Left hindlimb (tissue), 1 donor: ENCODE measurements around the gene TNS1.

ENCODE experiments used
- DNase-seq: peaks from one replicate; pipeline ENCODE4 v3.0.0-alpha.2; 2018

Gene TNS1

DNA sequence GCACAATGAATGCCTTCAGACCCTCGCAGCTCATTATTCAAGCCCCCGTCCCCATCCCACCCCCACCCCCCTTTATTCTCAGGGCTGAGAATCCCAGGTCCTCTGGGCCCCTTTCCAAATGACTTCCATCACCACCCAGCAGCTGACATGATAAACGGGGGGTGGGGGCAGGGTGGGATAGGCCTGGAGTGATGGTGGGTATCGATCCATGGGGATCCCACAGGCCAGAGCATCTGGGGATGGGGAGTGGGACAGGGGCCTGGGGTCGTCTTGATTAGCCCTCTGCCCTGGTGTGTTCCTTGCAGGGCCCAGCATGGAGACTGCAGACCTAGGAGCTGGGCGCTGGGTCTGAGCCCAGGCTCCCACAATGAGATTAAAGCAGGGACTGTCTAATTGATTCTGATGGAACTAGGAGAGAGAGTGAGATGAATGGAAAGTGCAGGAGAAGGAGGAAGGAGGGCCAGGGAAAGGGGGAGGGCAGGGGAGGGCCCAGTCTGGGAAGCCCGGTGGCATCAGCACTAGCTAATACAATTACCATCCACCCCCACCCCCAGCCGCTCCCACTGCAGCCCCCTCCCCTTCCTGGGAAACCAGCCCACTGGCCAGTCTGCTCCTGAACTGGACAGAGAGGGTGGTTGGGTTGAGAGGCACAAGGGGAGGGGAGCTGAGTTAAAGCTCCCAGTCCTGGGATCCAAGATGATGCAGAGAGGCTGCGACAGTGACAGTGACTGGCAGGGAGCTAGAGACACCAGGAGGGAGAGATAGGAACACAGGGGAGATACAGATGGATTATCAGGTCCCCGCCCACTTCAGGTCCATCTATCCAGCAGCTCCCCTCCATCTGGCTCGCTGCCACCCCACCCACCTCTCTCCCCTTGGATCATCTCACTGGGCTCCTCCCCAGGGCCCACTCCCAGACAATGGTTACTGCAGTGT lies 13.1 kb upstream of the TNS1 start:
- no peak for DNase-seq

DNA sequence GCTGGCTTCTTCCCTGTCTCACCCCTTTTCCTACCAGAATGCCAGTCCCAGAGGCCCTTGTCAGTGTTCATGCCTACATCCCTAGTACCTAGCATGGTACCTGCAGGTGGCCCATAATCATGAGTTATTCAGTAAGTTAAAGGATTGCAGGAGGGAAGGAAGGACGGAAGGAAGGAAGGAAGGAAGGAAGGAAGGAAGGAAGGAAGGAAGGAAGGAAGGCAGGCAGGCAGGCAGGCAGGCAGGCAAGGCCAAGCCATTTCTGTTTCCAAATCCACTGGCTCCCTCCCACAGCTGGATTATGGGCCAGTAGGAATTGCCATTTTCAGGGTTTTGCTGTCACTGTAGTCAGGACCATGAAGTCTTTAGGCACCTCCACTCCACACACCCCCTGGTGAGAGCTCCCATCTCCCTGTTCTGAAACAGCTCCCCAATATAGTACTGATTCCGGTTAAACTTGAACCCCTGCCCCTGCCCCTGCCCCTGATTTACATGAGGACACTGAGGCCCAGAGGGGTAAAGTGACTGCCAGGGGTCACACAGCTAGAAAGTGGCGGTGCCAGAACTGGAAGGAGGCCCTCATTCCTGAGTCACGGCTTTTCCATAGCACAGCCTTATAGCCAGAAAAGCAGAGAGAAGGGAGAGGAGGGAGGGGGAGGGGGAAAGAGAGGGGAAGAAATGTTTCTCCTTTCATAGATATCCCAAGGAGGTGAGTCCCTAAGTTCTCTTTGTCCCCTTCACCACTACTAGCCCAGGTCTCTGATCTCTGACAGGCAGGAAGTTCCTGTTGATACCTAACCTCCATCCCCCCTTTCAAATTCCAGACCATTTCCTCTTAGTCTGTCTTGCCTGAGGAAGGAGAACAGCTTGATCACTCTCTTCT lies 12.2 kb upstream of the TNS1 start:
- no peak for DNase-seq

DNA sequence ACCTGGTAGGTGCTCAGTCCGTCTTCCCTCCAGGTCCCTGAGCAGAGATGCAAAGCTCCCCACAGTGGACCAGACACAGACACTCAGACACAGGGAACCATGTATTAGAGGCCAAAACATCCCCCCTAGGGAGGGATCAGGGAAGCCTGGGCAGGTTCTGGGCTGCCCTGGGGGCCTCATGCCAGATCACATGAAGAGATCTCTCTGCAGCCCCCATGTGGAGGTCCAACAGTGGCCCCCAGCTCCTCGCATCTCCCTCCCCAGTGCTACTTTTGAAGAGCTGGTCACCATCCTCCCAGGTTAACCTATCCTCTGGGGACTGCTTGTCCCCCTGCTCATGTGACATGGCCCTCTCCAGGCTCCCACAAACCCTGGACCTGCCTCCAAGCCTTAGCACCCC lies 10.5 kb upstream of the TNS1 start:
- no peak for DNase-seq

DNA sequence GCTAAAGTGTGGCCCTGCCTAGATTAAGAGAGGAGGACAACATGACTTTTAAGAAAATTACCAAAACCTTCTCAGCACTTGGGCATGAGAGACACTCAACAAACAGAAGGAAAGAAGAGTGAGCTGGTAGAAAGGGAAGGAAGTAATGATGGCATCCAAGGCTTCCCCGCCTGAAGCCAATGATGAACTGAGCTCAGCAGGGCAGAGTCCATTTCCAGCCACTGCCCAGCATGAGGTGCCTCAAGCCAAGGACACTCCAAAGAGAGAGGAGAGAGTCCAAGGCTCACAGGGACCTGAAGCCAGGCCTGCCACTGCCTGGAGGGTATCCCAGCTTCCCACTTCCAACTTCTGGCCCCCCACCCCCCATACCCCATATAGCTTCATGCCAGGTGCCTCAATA lies 9.5 kb upstream of the TNS1 start:
- DNase-seq: no peak

DNA sequence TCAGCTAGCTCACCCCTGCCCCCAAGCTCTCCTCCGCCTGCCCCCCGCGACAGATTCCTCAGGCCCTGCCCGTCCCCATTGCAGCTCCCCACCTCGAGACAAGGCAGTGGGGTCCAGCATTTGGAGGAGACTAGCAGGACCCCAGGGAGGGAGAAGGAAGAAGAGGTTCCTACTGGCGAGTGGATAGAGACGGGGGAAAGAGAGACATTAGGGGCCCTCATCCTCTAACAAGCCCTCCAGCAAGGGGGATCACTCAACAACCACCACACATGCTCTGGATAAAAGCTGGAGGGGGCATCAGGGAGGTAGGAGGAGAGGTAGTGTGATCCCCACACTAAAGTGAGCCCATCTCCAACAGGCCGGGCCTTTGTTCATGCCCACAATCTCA lies 8.9 kb upstream of the TNS1 start:
- DNase-seq: no peak

DNA sequence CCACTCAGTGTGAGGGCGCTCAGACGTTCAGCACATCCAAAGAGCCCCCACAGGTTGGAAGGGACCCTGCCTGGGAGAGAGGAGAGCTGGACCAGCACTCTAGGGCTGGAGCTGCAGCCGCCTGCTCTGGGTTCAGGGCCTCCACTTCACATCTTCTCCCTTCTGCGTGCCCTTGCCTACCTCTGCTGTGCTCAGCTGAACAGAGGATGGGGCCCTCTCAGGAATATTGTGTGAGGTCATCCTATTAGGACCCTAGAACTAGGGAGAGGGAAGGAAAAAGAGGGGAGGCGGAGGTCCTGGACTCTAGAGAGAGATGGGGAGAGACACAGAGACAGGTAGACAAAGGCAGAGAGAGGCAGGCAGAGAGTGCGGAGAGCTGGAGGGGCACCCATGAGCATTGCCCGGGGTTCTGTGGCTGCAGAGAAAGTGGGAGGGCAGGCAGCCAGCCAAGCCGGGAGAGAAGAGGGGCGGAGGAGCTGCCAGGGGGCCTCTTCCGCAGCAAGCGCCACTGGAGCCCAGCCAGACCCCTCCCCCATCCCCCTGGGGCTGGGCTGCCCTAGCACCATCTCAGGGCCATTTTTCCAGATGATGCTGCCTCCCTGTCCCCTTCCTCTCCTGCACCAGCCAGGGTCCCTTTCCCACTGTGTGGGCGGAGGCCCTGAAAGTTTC lies 8.3 kb upstream of the TNS1 start:
- DNase-seq: peak; percentile 54

DNA sequence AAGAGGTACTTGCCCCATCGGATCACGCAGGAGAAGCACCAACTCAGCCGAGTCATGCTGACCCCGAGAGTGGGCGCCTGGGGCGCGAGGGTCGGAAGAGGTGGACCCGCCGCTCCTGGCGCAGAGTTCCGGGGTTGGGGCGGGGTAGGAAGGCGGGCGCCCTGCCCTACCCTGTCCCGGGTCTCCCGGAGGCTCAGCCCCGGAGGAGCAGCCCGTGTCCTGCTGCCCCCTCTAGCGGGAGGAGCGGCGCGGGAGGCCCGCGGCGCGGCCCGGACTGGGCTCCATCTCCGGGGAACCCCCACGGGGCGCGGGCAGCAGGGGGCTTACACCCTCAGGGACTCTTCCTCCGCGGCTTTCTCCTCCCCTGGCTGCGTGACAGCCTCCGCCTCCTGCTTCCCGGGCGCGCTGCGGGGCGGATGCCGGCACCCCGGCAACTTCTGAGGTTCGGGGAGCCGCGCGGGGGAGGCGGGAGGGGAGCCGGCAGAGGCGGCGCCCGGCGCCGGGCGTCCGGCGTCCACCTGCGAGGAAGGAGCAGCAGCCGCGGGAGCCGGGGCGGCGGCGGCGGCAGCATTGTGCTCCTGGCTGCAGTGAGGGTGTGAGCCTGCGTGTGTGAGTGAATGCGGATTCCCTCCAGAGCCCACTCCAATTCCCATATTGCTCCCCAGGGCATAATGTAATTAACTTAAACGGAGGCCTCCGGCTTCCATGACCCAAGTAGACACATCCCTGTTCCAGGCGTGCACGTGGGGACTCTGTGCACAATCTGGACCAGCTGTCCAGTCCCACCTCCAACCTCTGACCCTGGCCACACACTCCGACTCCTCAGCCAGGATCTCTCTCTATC lies 7.6 kb upstream of the TNS1 start:
- peak; percentile 54 for DNase-seq

DNA sequence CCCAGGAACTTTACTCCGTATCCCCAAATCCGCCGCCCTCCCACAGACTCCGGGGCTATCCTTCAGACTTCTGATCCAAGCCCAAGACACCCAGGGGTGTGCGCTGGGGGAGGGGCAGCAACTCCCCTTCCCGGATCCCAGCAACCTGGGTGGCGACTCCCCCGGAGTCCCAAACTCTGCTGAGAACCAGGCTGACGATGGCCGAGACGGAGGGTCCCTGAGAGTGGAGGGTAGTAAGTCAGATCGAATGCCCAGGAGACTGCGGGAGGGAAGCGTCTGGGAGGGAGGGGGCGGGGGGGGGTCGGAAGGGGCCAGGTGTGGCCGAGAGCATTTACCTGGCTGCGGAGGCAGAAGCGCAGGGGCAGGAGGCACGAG lies 7.0 kb upstream of the TNS1 start:
- DNase-seq: no peak

DNA sequence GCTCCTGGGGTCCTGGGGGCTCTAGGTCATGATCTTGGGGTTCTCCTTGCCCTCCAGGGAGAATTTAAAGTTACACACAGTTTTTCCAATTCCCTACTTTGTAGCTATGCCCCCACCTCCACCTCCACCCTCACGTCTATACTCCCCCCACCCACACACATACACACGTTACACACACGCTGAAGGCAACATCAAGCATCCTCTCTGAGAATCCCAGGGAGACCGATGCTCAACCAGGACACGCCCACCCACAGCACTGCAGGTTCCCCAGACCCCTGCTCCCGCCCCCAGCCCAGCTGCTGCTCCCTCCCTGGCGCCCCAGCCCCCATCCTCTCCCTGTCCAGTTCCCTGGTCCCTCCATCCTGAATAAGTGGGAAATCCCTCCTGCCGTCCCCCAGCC lies 6.4 kb upstream of the TNS1 start:
- DNase-seq: no peak

DNA sequence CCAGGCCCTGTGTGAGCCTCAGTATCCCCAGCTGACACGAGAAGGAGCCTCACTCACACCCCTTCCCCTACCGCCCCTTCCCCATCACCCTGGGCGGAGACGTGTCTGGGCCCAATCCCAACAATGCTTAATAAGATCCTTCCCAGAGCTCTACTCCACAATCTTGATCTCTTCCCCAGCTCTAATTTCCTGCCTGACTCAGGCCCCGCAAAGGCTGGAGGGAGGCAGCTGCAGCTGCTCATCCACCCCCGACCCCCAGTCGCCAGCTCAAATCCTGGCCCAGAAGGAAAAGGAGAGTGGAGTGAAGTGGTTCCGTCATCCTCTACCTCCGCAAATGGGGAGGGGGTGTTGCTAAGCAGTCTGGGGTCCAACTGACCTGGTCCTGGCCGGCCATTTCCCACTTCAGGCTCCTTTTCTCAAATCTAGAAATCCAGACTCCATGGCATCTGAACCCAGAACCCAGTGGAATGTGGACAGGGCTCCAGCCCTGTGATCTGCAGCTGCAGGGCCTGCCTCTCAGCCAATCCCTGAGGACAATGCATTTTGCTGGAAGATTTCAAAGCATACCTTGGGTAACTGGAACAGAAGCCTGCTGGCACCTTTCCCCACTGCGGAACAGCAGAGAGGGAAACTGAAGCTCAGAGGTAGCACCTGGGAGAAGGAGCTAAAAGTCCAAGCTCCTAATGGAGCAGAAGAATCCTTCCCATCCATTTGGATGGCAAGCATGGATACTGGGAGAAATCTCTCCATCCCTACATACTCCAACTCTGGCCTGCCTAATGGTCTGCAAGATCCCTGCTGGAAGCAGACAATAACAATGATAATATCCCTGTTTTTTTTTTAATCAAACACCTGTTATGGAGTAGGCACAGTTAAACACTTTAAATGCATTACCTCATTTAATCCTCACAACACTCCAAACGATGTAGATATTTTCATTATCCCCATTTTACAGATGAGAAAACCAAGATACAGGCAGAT lies 5.6 kb upstream of the TNS1 start:
- no peak for DNase-seq

DNA sequence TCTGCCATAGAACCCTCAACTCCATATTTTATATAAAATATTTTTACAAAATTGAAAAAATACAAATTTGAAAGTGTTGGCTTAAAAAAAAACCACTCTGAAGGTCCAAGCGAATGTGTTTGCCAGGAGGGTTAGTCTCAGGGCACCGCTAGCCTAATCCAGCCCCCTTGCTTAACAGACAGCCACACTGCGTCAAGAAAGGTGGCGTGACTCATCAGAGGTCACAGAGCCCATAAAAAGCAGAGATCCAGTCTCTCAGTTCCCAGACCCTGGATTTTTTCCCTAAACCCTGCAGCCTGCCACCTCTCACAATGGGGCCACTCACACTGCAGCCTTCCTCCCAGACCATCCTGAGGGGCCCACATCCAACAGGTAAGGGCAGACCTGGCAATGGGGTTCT lies 3.9 kb upstream of the TNS1 start:
- no peak for DNase-seq

DNA sequence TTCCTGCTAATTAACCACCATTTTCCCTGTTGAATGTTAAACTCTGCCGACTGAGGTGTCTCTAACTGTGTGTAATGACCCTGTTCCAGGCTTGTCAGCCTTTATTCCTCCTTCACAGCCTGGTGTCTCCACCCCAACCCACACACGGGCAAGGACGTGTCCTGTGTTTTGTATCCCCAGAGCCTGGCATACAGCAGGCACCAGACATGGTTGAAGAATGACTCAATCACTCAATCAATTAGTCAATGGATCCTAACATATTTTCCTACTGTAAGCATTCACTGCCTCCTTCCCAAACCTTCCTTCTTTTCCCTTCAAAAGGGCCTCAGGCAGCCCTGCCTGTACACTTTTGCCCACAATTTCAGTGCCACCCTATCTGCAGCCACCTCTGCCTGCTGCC lies 2.7 kb upstream of the TNS1 start:
- DNase-seq: no peak

DNA sequence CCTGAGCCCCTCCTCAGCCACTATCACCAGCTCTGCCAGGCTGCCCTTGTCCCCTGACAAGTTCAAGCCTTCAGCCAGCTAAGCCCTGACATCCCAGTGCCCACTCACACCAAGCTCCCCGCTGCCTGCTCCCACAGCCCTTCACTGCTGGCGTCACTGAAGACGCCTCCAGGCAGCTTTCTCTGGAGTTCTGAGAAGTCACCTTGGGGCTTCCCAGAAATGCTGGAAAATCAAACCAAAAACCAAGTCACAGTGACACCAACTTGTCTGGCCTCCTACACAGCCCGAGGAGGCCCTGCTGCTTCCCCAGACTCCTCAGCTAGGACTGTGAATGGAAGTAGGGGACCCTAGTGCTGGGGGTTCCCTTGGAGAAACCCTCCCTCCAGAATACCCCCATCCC lies 2.2 kb upstream of the TNS1 start:
- no peak for DNase-seq

DNA sequence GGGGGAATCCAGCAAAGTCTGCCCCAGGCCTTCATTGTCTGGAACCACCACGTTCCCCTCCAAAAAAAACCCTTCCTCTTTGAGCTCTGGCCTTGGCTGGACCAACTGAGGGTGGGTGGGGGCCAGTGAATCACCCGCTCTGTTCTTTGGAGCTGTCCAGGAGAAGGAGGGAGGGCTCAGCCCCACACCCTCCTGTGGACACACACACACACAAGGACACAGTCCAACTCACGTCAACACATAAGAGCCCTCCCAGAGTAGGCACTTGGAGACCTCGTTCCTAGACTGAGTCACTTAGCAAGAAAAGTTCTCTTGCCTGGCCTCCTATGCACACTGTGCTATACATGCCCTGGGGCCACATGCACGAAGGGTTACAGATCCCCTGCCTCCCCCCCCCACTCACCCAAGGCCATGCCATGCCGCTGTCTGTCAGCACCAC lies 1.2 kb upstream of the TNS1 start:
- DNase-seq: peak; percentile 90

DNA sequence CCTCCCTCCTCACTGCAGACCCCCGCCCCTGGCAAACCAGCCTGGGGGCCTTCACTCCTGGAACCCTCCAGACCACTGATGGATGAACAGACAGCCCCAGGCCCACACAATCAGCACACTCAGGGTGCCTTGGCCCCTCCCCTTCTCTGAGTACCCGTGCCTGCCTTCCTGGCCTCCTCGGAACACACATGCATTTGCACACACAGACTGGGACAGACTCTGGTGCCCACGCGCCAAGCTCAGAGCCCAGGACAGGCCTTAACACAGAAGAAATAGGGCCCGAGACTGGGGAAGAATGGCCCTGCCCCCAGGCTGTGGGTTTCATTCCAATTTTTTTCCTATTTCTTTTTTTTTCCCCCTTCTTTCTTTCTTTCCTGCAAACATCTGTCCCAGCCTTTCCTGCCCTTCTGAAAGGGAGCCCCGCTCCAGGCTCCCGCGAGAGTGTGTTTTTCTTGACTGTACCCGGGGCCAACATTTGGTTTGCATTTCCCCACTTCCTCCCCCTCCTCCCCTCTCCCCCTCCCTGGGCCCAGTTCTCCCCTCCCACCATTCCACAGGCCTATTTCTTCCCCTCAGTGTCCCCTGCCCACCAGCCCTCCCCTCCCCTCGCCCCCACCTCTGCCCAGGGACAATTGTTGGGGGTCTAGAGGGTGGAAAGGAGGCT lies 618 bp upstream of the TNS1 start:
- DNase-seq: peak; percentile 92

DNA sequence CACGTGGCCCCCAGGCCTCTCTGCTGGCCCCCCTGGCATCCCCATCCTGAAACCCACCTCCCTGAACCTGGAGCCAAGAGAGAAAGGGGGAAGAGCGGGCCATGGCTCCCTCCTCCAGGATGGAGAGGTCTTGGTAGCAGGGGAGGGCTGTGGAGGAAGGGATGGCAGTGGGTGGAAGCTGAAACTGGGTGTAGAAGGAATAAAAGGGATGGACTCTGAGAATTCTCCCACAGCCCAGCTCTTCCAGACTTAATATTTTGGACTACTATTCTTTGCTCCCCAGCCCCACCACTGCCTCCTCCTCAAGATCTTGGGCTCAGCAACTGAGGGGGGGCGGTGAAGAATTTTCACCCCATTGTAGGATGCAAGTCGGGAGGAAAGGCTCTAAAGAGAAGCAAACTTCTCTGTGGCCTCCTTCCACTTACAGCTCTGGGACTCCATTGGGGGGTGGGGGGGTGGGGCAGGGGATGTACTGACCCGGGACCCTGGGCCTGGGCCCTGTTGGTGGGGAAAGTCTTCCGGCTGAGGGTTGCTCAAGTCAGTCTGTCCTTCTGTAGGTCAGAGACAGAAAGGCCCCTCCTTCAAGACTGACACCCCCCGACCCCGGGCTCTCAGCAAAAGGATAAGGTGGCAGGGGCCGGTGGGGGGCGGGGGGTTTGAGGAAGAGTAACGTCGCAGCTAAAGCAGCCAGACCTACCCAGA lies 501 bp downstream of the TNS1 start:
- no peak for DNase-seq

DNA sequence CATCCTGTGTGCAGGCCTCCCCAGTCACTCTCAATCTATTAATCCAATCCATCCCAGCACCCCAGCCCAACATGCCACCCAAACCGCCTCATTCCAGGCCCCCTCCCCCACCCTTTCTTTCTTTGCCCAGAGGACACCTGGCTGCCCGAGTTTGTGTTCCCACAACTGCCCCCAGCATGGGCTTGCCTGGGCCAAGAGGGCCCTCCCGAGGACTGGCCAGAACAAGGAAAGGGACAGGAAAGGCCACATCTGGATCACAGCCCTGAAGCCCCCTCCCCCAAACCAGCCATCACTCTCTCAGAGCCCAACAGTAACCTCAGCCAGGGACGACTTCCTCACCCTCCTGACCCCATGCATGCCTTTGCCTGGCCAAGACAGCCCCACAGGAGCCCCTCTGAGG lies 1.2 kb downstream of the TNS1 start:
- no peak for DNase-seq

DNA sequence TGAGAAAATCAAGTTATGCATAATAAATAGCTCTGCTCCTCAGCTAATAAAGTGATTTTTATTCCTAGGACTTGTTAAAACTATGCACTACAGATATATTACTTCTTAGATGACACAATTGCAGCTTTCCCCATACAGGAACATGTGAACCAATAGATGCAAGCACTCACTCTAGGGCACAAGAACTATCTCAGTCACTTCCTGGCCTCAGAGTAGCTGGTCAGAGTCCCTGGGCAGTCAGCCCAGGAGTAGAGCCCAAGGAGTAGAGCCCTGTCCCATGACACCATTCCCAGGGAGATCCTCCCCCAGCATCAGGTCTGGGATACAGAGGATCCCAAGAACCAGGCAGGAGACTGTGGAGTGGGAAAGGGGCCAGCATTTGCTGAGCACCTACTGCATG lies 2.7 kb downstream of the TNS1 start:
- DNase-seq: no peak

DNA sequence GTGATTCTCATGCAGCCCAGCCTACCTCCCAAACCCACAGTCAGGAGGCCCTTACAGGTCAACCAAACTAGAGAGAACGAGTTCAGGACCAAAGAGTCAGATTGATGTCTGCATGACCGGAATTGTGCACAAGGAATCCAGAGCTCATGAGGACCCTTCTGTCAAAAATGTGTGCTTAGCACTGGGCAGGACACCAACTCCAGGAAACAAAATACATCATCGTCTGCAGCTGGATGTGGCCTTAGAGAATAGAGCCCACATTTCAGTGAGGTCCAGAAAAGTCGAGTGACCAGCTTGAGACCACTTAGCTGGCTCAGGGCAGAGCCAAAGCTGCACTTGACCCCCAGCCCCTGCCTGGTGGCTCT lies 3.2 kb downstream of the TNS1 start:
- DNase-seq: no peak
